Cerebellar nuclear complex (tissue), 1 donor: Measurements from ENCODE around the gene MRC2.
"Not testable (repeated sequence)": the region's sequence is repeated elsewhere in the genome, so short reads cannot be mapped to it uniquely, and the experiment has no call there.

ENCODE experiments used
- DNase-seq, 2 experiments: peaks; one replicate each; lab custom pipeline; 2025; lab: John Stamatoyannopoulos, UW

The MRC2 gene

GRCh38 chr17:62627219-62627903 lies at the start of gene MRC2:
TSS of gene MRC2 (plus strand) at chr17:62627670. CDS start at chr17:62627803, 133 bp downstream.
- no peak for DNase-seq

GRCh38 chr17:62578757-62579487 lies 48.5 kb upstream of the MRC2 start:
- DNase-seq = no peak

- DNase-seq = no peak
Observed at GRCh38 chr17:62580947-62581346, 46.5 kb upstream of the MRC2 start.

GRCh38 chr17:62581764-62582163 lies 45.7 kb upstream of the MRC2 start:
- no peak for DNase-seq

GRCh38 chr17:62587554-62587953 lies 39.9 kb upstream of the MRC2 start:
- DNase-seq = no peak

DNA sequence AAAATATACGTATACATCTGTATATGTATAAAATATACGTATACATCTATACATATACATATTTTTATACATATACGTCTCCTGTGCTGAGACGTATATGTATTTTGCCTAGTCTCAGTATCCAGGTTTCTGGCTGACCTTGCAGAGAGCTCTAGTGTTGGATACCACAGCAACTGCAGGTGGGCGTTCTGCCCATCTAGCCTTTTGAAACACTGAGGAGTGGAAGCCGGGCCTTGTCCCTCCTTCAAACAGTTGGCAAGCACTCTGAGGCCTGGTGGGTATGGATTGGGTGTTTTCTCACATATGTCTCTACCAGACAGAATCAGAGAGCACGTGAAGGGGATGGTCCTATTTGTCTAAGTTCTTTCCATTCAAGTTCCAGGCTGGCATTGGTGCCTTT lies 39.4 kb upstream of the MRC2 start:
- no peak for DNase-seq

DNA sequence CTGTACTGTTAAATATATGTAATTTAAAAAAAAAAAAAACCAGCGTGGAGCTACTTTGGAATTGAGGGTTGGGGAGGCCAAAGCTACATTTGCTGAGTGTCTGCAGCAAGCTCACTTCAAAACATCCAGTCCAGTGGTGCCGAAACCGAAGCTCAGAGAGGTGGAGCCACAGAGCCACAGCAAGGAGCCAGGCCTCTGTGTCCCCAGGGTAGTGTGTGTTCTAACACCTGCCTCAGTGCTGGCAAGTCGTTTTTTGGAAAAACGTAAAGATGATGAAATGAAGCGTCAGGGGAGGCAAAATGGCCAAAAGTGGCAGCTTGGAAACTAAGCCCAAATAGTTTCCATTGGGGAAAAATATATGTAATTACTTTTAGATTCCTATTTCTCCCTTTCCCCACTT lies 36.1 kb upstream of the MRC2 start:
- DNase-seq = no peak

DNA sequence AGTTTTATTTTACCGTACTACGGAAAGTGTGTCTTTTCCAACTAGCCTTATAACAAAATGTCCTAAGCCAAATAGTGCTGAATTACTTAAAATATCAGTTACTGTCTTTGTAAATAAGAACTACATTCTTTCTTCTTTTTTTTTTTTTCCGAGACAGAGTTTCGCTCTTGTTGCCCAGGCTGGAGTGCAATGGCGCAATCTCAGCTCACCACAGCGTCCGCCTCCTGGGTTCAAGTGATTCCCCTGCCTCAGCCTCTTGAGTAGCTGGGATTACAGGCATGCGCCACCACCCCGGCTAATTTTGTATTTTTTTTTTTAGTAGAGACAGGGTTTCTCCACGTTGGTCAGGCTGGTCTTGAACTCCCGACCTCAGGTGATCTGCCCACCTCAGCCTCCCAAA lies 35.6 kb upstream of the MRC2 start:
- DNase-seq = not testable (repeated sequence)

- DNase-seq = no peak
Observed at GRCh38 chr17:62592341-62593099, 35.0 kb upstream of the MRC2 start.

DNA sequence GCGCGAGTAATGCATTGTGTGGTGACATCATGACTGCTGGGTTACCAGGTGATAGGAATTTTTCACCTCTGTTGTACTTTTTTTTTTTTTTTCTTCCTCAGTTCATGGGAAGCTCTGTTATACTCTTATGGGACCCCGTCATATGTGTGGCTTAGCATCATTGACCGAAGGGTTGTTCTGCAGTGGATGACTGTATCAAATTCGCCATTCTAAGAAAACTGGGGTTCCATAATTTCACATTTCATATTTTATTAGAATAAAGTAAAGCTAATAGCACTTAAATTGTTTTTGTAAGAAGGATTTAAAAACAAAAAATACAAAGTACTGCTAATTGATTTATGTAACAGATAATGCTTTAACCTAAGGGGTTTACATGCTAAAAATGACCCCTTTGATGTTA lies 32.0 kb upstream of the MRC2 start:
- DNase-seq = no peak

- no peak for DNase-seq
Observed at GRCh38 chr17:62596662-62597061, 30.8 kb upstream of the MRC2 start.

DNA sequence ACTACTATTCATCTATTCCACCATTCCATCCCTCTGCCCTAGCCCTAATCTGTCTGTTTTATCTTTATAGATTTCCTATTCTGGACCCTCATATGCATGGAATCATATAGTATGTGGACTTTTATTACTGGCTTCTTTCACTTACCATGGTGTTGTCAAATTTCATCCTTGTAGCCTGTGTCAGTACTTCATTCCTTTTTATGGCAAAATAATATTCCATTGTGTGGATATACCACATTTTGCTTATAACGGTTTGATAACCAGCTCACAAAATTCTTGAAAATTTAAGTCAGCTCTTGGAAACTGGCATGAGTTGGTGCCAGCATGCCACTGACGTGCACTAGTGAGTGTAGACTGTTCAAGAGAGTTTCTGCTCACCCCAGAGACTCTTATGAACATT lies 30.3 kb upstream of the MRC2 start:
- DNase-seq = no peak

DNA sequence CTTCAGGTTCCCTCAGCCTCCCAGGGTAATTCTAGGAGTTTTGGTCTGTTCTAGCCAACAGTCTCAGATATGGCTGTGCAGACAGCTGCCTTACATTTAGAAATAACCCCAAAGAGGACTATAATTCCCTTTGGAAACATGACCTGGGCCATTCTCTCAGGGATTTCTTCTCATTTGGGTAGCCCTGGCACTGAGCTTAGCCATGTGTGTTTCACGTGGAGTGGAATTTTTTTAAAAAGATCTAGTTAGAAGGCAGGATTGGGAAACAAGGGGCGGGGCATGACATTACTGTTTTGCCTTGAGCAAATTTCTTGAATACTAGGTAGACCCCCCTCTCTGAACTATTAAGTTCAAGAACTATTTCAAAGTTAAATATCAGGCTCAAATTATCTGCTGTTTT lies 29.6 kb upstream of the MRC2 start:
- no peak for DNase-seq

- no peak for DNase-seq
Observed at GRCh38 chr17:62599964-62600657, 27.4 kb upstream of the MRC2 start.

DNA sequence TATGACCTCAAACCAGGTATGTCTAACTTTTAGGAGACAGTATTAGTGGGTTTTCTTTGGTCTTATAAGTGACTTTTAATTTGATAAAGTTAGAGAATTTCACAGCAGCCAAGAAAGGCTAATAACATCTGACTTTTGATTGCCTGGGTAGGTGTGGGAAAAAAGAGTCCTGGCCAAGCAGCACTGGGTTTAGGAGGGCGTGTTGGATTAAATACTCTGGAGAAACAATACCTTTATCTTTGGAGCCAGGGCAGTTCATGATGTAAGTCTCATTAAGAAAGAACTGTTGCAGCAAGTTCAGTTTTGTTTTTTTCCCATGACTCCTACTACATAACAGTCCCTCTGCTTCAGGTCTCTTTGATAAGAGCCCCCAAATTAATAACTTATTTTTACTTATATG lies 26.7 kb upstream of the MRC2 start:
- no peak for DNase-seq

DNA sequence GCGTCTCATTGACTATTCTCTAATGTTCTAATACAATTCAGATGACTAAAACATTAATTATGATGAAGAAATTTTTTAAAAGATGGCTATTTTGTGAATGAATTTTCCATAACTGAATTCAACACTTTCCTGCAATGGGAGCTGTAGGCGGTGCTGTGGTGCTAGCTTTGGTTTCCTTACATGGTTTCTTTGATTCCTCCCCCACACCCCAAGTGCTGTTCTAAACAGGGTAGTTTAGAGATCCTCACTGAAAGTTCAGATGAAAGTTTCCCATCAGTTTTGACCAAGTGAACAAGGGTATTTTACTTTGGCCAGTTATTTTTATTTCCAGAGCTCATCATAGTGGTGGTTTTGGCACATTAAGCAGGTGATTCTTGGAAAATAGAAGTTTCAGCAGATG lies 26.0 kb upstream of the MRC2 start:
- DNase-seq = no peak

DNA sequence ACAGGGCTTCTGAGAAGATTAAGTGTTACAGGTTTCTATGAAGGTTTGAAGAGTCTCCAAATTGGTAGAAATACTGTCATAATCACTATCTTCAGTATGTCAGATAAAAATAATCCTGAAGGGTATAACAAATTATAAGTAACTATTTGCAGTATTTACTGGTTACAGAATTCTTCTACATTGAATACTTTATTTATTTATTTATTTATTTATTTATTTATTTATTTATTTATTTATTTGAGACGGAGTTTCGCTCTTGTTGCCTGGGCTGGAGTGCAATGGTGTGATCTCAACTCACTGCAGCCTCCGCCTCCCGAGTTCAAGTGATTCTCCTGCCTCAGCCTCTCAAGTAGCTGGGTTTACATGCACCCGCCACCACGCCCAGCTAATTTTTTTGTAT lies 23.7 kb upstream of the MRC2 start:
- DNase-seq = not testable (repeated sequence)

- no peak for DNase-seq
Observed at GRCh38 chr17:62605588-62605987, 21.9 kb upstream of the MRC2 start.

DNA sequence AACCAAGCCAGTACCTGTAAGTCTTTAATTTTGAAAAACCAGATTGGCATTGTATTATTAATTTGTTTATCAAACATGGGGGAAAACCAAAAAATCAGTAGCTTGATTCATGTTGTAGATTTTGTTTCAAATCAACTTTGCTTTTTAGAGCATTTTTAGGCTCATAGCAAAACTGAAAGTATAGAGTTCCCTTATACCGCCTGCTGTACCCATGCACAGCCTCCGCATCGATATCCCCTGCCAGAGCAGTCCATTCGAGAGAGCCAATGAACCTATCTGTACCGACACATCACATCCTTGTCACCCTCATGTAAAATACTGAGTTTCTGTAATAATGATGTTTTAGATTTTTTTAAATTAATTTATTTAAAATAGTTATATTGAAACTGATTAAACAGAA lies 16.2 kb upstream of the MRC2 start:
- DNase-seq = no peak

- no peak for DNase-seq
Observed at GRCh38 chr17:62611728-62612127, 15.7 kb upstream of the MRC2 start.

GRCh38 chr17:62612289-62612688 lies 15.2 kb upstream of the MRC2 start:
- not testable (repeated sequence) for DNase-seq

DNA sequence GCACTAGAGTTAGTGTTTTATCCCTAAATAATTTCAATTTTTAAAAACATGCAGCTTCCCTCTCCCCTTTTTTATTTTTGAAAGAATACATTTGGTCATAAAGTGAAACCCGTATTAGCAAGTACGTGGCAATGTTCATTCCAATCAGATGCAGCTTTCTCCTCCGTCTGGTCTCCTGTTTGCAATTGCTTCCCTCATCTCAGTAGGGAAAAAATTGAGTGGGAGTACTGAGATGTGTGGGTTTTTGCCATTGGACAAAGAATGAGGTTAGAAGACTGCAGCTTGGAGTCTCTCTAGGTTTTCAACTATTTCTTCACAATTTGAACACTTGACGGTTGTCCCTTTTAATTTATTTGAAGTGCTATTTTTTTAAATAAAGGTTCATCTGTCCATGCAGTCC lies 14.4 kb upstream of the MRC2 start:
- not testable (repeated sequence) for DNase-seq
